IMR-90 (cell line): Measurements from ENCODE around the gene NNT. TPM values are rescaled to one million over a fixed set of nuclear protein-coding genes. Genes with fewer than 3 reads are reported as not detected.

Experiments
- ATAC-seq: fragments of 200-7000 bp; cut with Tn5 transposase; 2 replicates; pipeline ENCODE4 v1.9.1; 2020; ENCODE audit warnings: low read depth, mild to moderate bottlenecking, moderate library complexity
- BruUV-seq: library from RNA; stranded (reverse); fragments of 400-500 nt; replicated peaks from 2 replicates; lab custom pipeline; 2021; lab: Mats Ljungman, UMichigan
- CTCF ChIA-PET: fragments of 300-600 bp; formaldehyde crosslinking; extraction: SDS; loops from one replicate; lab custom pipeline; 2021; ENCODE audit warnings: antibody characterized with exemption; lab: Yijun Ruan, JAX
- POLR2A ChIA-PET: fragments of 300-600 bp; sonication (Branson Sonifier 250); formaldehyde crosslinking; loops from one replicate; lab custom pipeline; 2022; ENCODE audit warnings: antibody characterized with exemption; ENCODE audit not compliant: unreplicated experiment; lab: Charles Lee
- DNase-seq: peaks from one replicate; pipeline ENCODE4 v3.0.0; 2013
- H2AFZ ChIP-seq: replicated peaks from 2 replicates; pipeline ENCODE3; 2013; ENCODE audit warnings: low read length, mild to moderate bottlenecking; ENCODE audit not compliant: poor library complexity
- H2AK5ac ChIP-seq: 2 replicates; pipeline ENCODE4 v1.6.1; 2013; ENCODE audit warnings: low read depth, low read length, inconsistent platforms
- H2AK9ac ChIP-seq: replicated peaks from 2 replicates; pipeline ENCODE3; 2013; ENCODE audit warnings: mild to moderate bottlenecking, low read depth, low read length, moderate library complexity; ENCODE audit not compliant: poor library complexity
- H2BK120ac ChIP-seq: 2 replicates; pipeline ENCODE4 v1.6.1; 2013; ENCODE audit warnings: low read depth, low read length, inconsistent platforms
- H2BK15ac ChIP-seq: 3 replicates; pipeline ENCODE4 v1.6.1; 2013; ENCODE audit warnings: low read depth, low read length, inconsistent platforms
- H2BK20ac ChIP-seq: 2 replicates; pipeline ENCODE4 v1.6.1; 2013; ENCODE audit warnings: low read depth, mild to moderate bottlenecking, inconsistent platforms, low read length, moderate library complexity
- H2BK5ac ChIP-seq: 2 replicates; pipeline ENCODE4 v1.6.1; 2013; ENCODE audit warnings: mild to moderate bottlenecking, low read depth, low read length, inconsistent platforms; ENCODE audit not compliant: poor library complexity, severe bottlenecking
- H3K14ac ChIP-seq: replicated peaks from 2 replicates; pipeline ENCODE4 v1.6.1; 2013; ENCODE audit warnings: low read depth, low read length, inconsistent platforms
- H3K18ac ChIP-seq: 2 replicates; pipeline ENCODE4 v1.6.1; 2013; ENCODE audit warnings: low read depth, low read length, control low read depth
- H3K23ac ChIP-seq: 2 replicates; pipeline ENCODE4 v1.6.1; 2013; ENCODE audit warnings: low read depth, low read length, inconsistent platforms
- H3K27ac ChIP-seq: 2 replicates; pipeline ENCODE4 v1.5.1; 2013; ENCODE audit warnings: mild to moderate bottlenecking, control low read depth, low read length; ENCODE audit not compliant: insufficient read depth
- H3K27me3 ChIP-seq: 2 replicates; pipeline ENCODE4 v1.6.1; 2013; ENCODE audit warnings: low read length; ENCODE audit not compliant: control insufficient read depth, insufficient read depth
- H3K36me3 ChIP-seq: 2 replicates; pipeline ENCODE4 v1.6.1; 2013; ENCODE audit warnings: low read length, mixed read lengths; ENCODE audit not compliant: control insufficient read depth, insufficient read depth
- H3K4ac ChIP-seq: 2 replicates; pipeline ENCODE4 v1.6.1; 2013; ENCODE audit warnings: low read depth, low read length, inconsistent platforms
- H3K4me1 ChIP-seq: 2 replicates; pipeline ENCODE4 v1.6.1; 2013; ENCODE audit warnings: low read length, mixed read lengths; ENCODE audit not compliant: control insufficient read depth, insufficient read depth
- H3K4me2 ChIP-seq: 2 replicates; pipeline ENCODE4 v1.6.1; 2013; ENCODE audit warnings: low read depth, mild to moderate bottlenecking, control low read depth, low read length, moderate library complexity
- H3K4me3 ChIP-seq: 2 replicates; pipeline ENCODE4 v1.5.1; 2013; ENCODE audit warnings: low read depth, mild to moderate bottlenecking, control low read depth, low read length, moderate library complexity; ENCODE audit not compliant: insufficient read depth
- H3K56ac ChIP-seq: 2 replicates; pipeline ENCODE4 v1.6.1; 2013; ENCODE audit warnings: low read length, inconsistent platforms; ENCODE audit not compliant: insufficient read depth; ENCODE audit errors: extremely low read depth
- H3K79me1 ChIP-seq, 2 experiments: 2 replicates each; pipeline ENCODE4 v1.6.1; 2013; ENCODE audit warnings: low read length in 2 of 2, inconsistent platforms in 1 of 2, low read depth in 1 of 2
- H3K9ac ChIP-seq: 2 replicates; pipeline ENCODE4 v1.6.1; 2013; ENCODE audit warnings: low read depth, low read length, control low read depth
- H3K9me1 ChIP-seq: 2 replicates; pipeline ENCODE4 v1.6.1; 2013; ENCODE audit warnings: low read length, inconsistent platforms; ENCODE audit not compliant: insufficient read depth
- H3K9me3 ChIP-seq: 2 replicates; pipeline ENCODE4 v1.6.1; 2013; ENCODE audit warnings: low read length; ENCODE audit not compliant: control insufficient read depth, insufficient read depth
- H4K20me1 ChIP-seq: 2 replicates; pipeline ENCODE4 v1.6.1; 2013; ENCODE audit warnings: low read length, inconsistent platforms; ENCODE audit not compliant: insufficient read depth
- H4K5ac ChIP-seq: 2 replicates; pipeline ENCODE4 v1.6.1; 2013; ENCODE audit warnings: mild to moderate bottlenecking, low read depth, low read length, control low read depth
- H4K8ac ChIP-seq, 2 experiments: 2 replicates each; pipeline ENCODE4 v1.6.1; 2013; ENCODE audit warnings: low read depth in 2 of 2, low read length in 2 of 2, control low read depth in 1 of 2, inconsistent platforms in 1 of 2
- H4K91ac ChIP-seq: 2 replicates; pipeline ENCODE4 v1.6.1; 2013; ENCODE audit warnings: low read depth, low read length, inconsistent platforms; ENCODE audit not compliant: insufficient read depth
- CEBPB ChIP-seq: IDR thresholded peaks from 2 replicates; pipeline ENCODE4 v1.6.1; 2012; ENCODE audit warnings: low read depth, low read length, improper control_type of control experiment
- CTCF ChIP-seq: conservative IDR thresholded peaks from 2 replicates; pipeline ENCODE4 v1.5.1; 2012; ENCODE audit warnings: mild to moderate bottlenecking, low read depth, low read length, improper control_type of control experiment
- ELK1 ChIP-seq: fragments of 150-350 bp; IDR thresholded peaks from 2 replicates; pipeline ENCODE4 v1.6.1; 2016; ENCODE audit warnings: low read depth, mild to moderate bottlenecking, low read length, moderate library complexity, borderline replicate concordance
- FOS ChIP-seq: fragments of 150-350 bp; IDR thresholded peaks from 2 replicates; pipeline ENCODE4 v1.6.1; 2016; ENCODE audit warnings: low read depth, low read length
- MAFK ChIP-seq: IDR thresholded peaks from 2 replicates; pipeline ENCODE4 v1.6.1; 2012; ENCODE audit warnings: low read depth, low read length, improper control_type of control experiment
- MXI1 ChIP-seq: IDR thresholded peaks from 2 replicates; pipeline ENCODE4 v1.6.1; 2012; ENCODE audit warnings: low read depth, mild to moderate bottlenecking, low read length, moderate library complexity, borderline replicate concordance
- NFE2L2 ChIP-seq: fragments of 150-350 bp; IDR thresholded peaks from 2 replicates; pipeline ENCODE4 v1.6.1; 2016; ENCODE audit warnings: low read depth, mild to moderate bottlenecking, low read length
- RAD21 ChIP-seq: IDR thresholded peaks from 2 replicates; pipeline ENCODE4 v1.6.1; 2012; ENCODE audit warnings: low read length, improper control_type of control experiment
- RFX5 ChIP-seq: IDR thresholded peaks from 2 replicates; pipeline ENCODE4 v1.8.0; 2012; ENCODE audit warnings: low read depth, mild to moderate bottlenecking, low read length, moderate library complexity
- WGBS, 2 experiments: methylation state at CpG; one replicate each; pipeline versions ENCODE4 v1.1.5 to v1.1.7; 2013; ENCODE audit warnings: missing lambda C conversion rate in 2 of 2; ENCODE audit not compliant: insufficient read length in 1 of 2; ENCODE audit errors: extremely low coverage in 2 of 2; 5-methylcytosine and 5-hydroxymethylcytosine counted together
- dilution Hi-C: fragments of 300-500 bp; cut with HindIII; formaldehyde crosslinking; loops from one replicate; pipeline ENCODE4 v1.14.3; 2018; ENCODE audit warnings: low sequenced_read_pairs; ENCODE audit not compliant: unreplicated experiment
- in situ Hi-C: fragments of 300-500 bp; cut with MboI; formaldehyde crosslinking; loops from 3 replicates; pipeline ENCODE4 v1.14.3; 2019; ENCODE audit warnings: low sequenced_read_pairs, inconsistent platforms, mixed read lengths
- intact Hi-C: fragments of 100-400 bp; cut with micrococcal nuclease; formaldehyde crosslinking; loops from 2 replicates; pipeline ENCODE4 v1.10.0; 2022
- polyA plus RNA-seq, 3 experiments: library from polyadenylated mRNA; depleted of rRNA; stranded (reverse); fragments of >200 nt; gene quantifications; 2 replicates each; pipeline ENCODE4 v1.2.3, GENCODE V29; 2012; ENCODE audit warnings: low replicate concordance in 1 of 3
- total RNA-seq: library from RNA; depleted of rRNA; stranded (reverse); fragments of >200 nt; gene quantifications from 2 replicates; pipeline ENCODE4 v1.2.3, GENCODE V29; 2012
- TF ChIP-seq, protein P1 (sequence below): fragments of 150-350 bp; IDR thresholded peaks from 2 replicates; pipeline ENCODE4 v1.6.1; 2017; ENCODE audit warnings: mild to moderate bottlenecking, antibody characterized with exemption, low read length, low read depth

Gene NNT
- total and polyA plus RNA-seq, 2 of the 4 experiments (the other 2 are of a cell fraction) = 23.1 to 57.2 TPM

GRCh38 chr5:43691275-43691674 lies 88.3 kb downstream of the NNT start:
- no peak overlapping the region for H3K4me3 ChIP-seq
- H3K9me3 ChIP-seq = no peaks in the 10 kb centered on the region
- H3K9me1 ChIP-seq = no peaks in the 10 kb centered on the region
- DNase-seq (no peak), ATAC-seq (no peak)
- ChIA-PET POLR2A (no interaction called here), CTCF (no interaction called here)
- H3K27ac ChIP-seq = no peak overlapping the region
- no peak overlapping the region for H3K14ac ChIP-seq
- no peak overlapping the region for H3K9ac ChIP-seq
- no peaks in the 10 kb centered on the region for H4K20me1 ChIP-seq
- no TSS peak for BruUV-seq
- intact Hi-C loops = no loop called here
- WGBS, 2 experiments = no CpG with 5 or more reads among the region's 4 CpGs
- H3K79me1 ChIP-seq = peaks cover 8 to 11% of the 10 kb centered on the region in 2 experiments; a peak in 3 of 4 replicates
- no peak overlapping the region for H3K56ac ChIP-seq
- H2BK20ac ChIP-seq = no peak overlapping the region
- H2BK5ac ChIP-seq = no peak overlapping the region
- H2AK9ac ChIP-seq = no peak overlapping the region
- in situ Hi-C loops = no loop called here
- dilution Hi-C loops = no loop called here
- no peak overlapping the region for H2BK120ac ChIP-seq
- no peak overlapping the region for H2AK5ac ChIP-seq
- H3K27me3 ChIP-seq = no peaks in the 10 kb centered on the region
- H2AFZ ChIP-seq = no peak overlapping the region
- H3K18ac ChIP-seq = no peak overlapping the region
- H3K4me1 ChIP-seq = 0 out of 2 replicates have a peak, but pooled peaks cover 2% of the 10 kb centered on the region
- H4K91ac ChIP-seq = no peak overlapping the region
- no peak overlapping the region for H4K5ac ChIP-seq
- TF ChIP-seq, protein P1, sequence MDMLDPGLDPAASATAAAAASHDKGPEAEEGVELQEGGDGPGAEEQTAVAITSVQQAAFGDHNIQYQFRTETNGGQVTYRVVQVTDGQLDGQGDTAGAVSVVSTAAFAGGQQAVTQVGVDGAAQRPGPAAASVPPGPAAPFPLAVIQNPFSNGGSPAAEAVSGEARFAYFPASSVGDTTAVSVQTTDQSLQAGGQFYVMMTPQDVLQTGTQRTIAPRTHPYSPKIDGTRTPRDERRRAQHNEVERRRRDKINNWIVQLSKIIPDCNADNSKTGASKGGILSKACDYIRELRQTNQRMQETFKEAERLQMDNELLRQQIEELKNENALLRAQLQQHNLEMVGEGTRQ = no peak
- TF ChIP-seq RFX5 = no peak
- TF ChIP-seq CTCF = no peak
- TF ChIP-seq MXI1 = no peak
- no peak for TF ChIP-seq FOS
- no peak for TF ChIP-seq ELK1
- no peak for TF ChIP-seq NFE2L2
- TF ChIP-seq MAFK = no peak
- TF ChIP-seq RAD21 = no peak
- TF ChIP-seq CEBPB = no peak
- H4K8ac ChIP-seq = no peak overlapping the region
- no peak overlapping the region for H3K23ac ChIP-seq
- H3K36me3 ChIP-seq = no peaks in the 10 kb centered on the region
- no peak overlapping the region for H3K4me2 ChIP-seq
- no peak overlapping the region for H2BK15ac ChIP-seq
- no peak overlapping the region for H3K4ac ChIP-seq
